ENCODE results near the gene CORO1C. TPM values are rescaled to one million over a fixed set of nuclear protein-coding genes. Genes with fewer than 3 reads are reported as not detected.
A peak's percentile ranks its signal among the peaks of the same experiment; 100 is the strongest.

CORO1C gene
- total RNA-seq, 1 donor from 2014 or later = 391 TPM

- Histone ChIP-seq H3K4me1 (ENCODE audit: insufficient read depth, low read length) (peaks cover 28% of the 10 kb centered on the region), H3K4me3 (ENCODE audit: insufficient read depth, low read depth, low read length) (no peak overlapping the region), H3K36me3 (ENCODE audit: insufficient read depth, low read length) (no peaks in the 10 kb centered on the region), H2AFZ (ENCODE audit: low read depth, low read length) (no peak overlapping the region), H3K9ac (ENCODE audit: low read length) (no peak overlapping the region), H3K79me2 (ENCODE audit: insufficient read depth, low read length) (no peaks in the 10 kb centered on the region), H3K9me3 (ENCODE audit: insufficient read depth, low read depth, low read length) (peaks cover 4% of the 10 kb centered on the region), H3K4me2 (ENCODE audit: low read length) (no peak overlapping the region), H3K27me3 (ENCODE audit: insufficient read depth, low read length) (no peaks in the 10 kb centered on the region), H3K27ac (ENCODE audit: low read depth, low read length) (no peak overlapping the region), H4K20me1 (ENCODE audit: insufficient read depth, low read length) (no peaks in the 10 kb centered on the region)
- H3K27ac Mint-ChIP-seq (ENCODE audit: unreplicated experiment) = no peak overlapping the region
- no peak overlapping the region for H3K4me3 Mint-ChIP-seq (ENCODE audit: unreplicated experiment)
- no peak for FAIRE-seq
- H3K27me3 Mint-ChIP-seq (ENCODE audit: low read depth, unreplicated experiment) = no peaks in the 10 kb centered on the region
- peaks cover 30% of the 10 kb centered on the region for H3K4me1 Mint-ChIP-seq (ENCODE audit: low read depth, unreplicated experiment)
- no peak for TF ChIP-seq EZH2 (IDR thresholded peaks at IDR 0.05; ENCODE audit: insufficient read depth, low read length)
- no peak for TF ChIP-seq CTCF (IDR thresholded peaks at IDR 0.05; ENCODE audit: insufficient read depth, low read depth, low read length)
- H3K36me3 Mint-ChIP-seq (ENCODE audit: low read depth, unreplicated experiment) = peaks cover 6% of the 10 kb centered on the region
- peaks cover 5% of the 10 kb centered on the region for H3K9me3 Mint-ChIP-seq (ENCODE audit: unreplicated experiment)
- no peak for DNase-seq (ENCODE audit: low read depth)
Measured at GRCh38 chr12:108614639-108615038, 116.7 kb downstream of the CORO1C start.

GRCh38 chr12:108614041-108614440, 117.3 kb downstream of the CORO1C start:
- H3K4me3 ChIP-seq (ENCODE audit: insufficient read depth, low read depth, low read length) = no peak overlapping the region
- no peak overlapping the region for H3K9ac ChIP-seq (ENCODE audit: low read length)
- TF ChIP-seq CTCF (IDR thresholded peaks at IDR 0.05; ENCODE audit: insufficient read depth, low read depth, low read length) = no peak
- no peak for TF ChIP-seq EZH2 (IDR thresholded peaks at IDR 0.05; ENCODE audit: insufficient read depth, low read length)
- Mint-ChIP-seq H3K4me1 (ENCODE audit: low read depth, unreplicated experiment) (peaks cover 30% of the 10 kb centered on the region), H3K9me3 (ENCODE audit: unreplicated experiment) (peaks cover 5% of the 10 kb centered on the region), H3K4me3 (ENCODE audit: unreplicated experiment) (no peak overlapping the region), H3K27me3 (ENCODE audit: low read depth, unreplicated experiment) (no peaks in the 10 kb centered on the region), H3K27ac (ENCODE audit: unreplicated experiment) (no peak overlapping the region), H3K36me3 (ENCODE audit: low read depth, unreplicated experiment) (peaks cover 6% of the 10 kb centered on the region)
- peaks cover 4% of the 10 kb centered on the region for H3K9me3 ChIP-seq (ENCODE audit: insufficient read depth, low read depth, low read length)
- no peak overlapping the region for H2AFZ ChIP-seq (ENCODE audit: low read depth, low read length)
- FAIRE-seq (no peak), DNase-seq (ENCODE audit: low read depth) (no peak)
- H3K27ac ChIP-seq (ENCODE audit: low read depth, low read length) = no peak overlapping the region
- H3K4me1 ChIP-seq (ENCODE audit: insufficient read depth, low read length) = peaks cover 31% of the 10 kb centered on the region
- H3K36me3 ChIP-seq (ENCODE audit: insufficient read depth, low read length) = no peaks in the 10 kb centered on the region
- no peaks in the 10 kb centered on the region for H3K27me3 ChIP-seq (ENCODE audit: insufficient read depth, low read length)
- H3K79me2 ChIP-seq (ENCODE audit: insufficient read depth, low read length) = no peaks in the 10 kb centered on the region
- no peak overlapping the region for H3K4me2 ChIP-seq (ENCODE audit: low read length)
- H4K20me1 ChIP-seq (ENCODE audit: insufficient read depth, low read length) = no peaks in the 10 kb centered on the region

- no peak overlapping the region for H3K4me3 Mint-ChIP-seq (ENCODE audit: unreplicated experiment)
- Histone ChIP-seq H3K27ac (ENCODE audit: low read depth, low read length) (no peak overlapping the region), H3K27me3 (ENCODE audit: insufficient read depth, low read length) (no peaks in the 10 kb centered on the region), H4K20me1 (ENCODE audit: insufficient read depth, low read length) (no peaks in the 10 kb centered on the region), H3K9ac (ENCODE audit: low read length) (no peak overlapping the region), H3K9me3 (ENCODE audit: insufficient read depth, low read depth, low read length) (peaks cover 4% of the 10 kb centered on the region), H3K36me3 (ENCODE audit: insufficient read depth, low read length) (no peaks in the 10 kb centered on the region), H3K79me2 (ENCODE audit: insufficient read depth, low read length) (no peaks in the 10 kb centered on the region), H2AFZ (ENCODE audit: low read depth, low read length) (no peak overlapping the region), H3K4me3 (ENCODE audit: insufficient read depth, low read depth, low read length) (no peak overlapping the region), H3K4me2 (ENCODE audit: low read length) (no peak overlapping the region), H3K4me1 (ENCODE audit: insufficient read depth, low read length) (peaks cover 31% of the 10 kb centered on the region)
- FAIRE-seq (no peak), DNase-seq (ENCODE audit: low read depth) (no peak)
- H3K36me3 Mint-ChIP-seq (ENCODE audit: low read depth, unreplicated experiment) = peaks cover 6% of the 10 kb centered on the region
- H3K27ac Mint-ChIP-seq (ENCODE audit: unreplicated experiment) = peak overlapping the region; percentile 47
- H3K4me1 Mint-ChIP-seq (ENCODE audit: low read depth, unreplicated experiment) = peaks cover 28% of the 10 kb centered on the region
- peaks cover 5% of the 10 kb centered on the region for H3K9me3 Mint-ChIP-seq (ENCODE audit: unreplicated experiment)
- no peak for TF ChIP-seq CTCF (IDR thresholded peaks at IDR 0.05; ENCODE audit: insufficient read depth, low read depth, low read length)
- no peaks in the 10 kb centered on the region for H3K27me3 Mint-ChIP-seq (ENCODE audit: low read depth, unreplicated experiment)
Measured at GRCh38 chr12:108613548-108613947, 117.8 kb downstream of the CORO1C start.

Measured in astrocyte (in vitro differentiated cells and primary cell).